Adipose tissue (tissue), 3 donors: ENCODE data around the gene CYP26B1. TPM values are rescaled to one million over a fixed set of nuclear protein-coding genes. Genes with fewer than 3 reads are reported as not detected.

Source experiments
- H3K27ac ChIP-seq: one replicate; pipeline ENCODE4 v1.5.1; 2013; ENCODE audit warnings: low read depth, low read length
- WGBS, 3 donors: extraction: QIAGEN DNeasy Blood & Tissue Kit; methylation state at CpG; one replicate each; pipeline ENCODE4 v1.1.7; 2013; 5-methylcytosine and 5-hydroxymethylcytosine counted together
- polyA plus RNA-seq, 3 donors: library from polyadenylated mRNA; stranded (reverse); fragments of 200-250 nt; gene quantifications; one replicate each; pipeline ENCODE4 v1.2.3, GENCODE V29; 2013
- donor health status: healthy with polysubstance abuse.
- donor health status: Bipolar disorder and iron deficiency.
- donor health status: healthy.

Gene CYP26B1
- polyA plus RNA-seq, 3 donors: 1.9 to 17.4 (median 14.3) TPM

GRCh38 chr2:72080286-72081145 is 67.1 kb downstream of the CYP26B1 start:
- WGBS, 3 donors: 83 to 94% (median 83%) methylated on average over 3 of the region's 3 CpGs
- no peak overlapping the region for H3K27ac ChIP-seq
